ENCODE data around the gene CNTNAP2. TPM values are rescaled to one million over a fixed set of nuclear protein-coding genes. Genes with fewer than 3 reads are reported as not detected.

Gene CNTNAP2
- total and polyA plus RNA-seq, 8 donors = 0.94 to 42.5 (median 38.6) TPM

- intact Hi-C loops (cut with DNase I) = no loop called here
- Histone ChIP-seq H3K27me3 (no peaks in the 10 kb centered on the region), H3K4me3 (no peak overlapping the region), H3K36me3 (no peaks in the 10 kb centered on the region), H3K4me1 (no peaks in the 10 kb centered on the region), H3K9me3 (no peaks in the 10 kb centered on the region), H3K27ac (no peak overlapping the region)
- DNase-seq (no peak), ATAC-seq (no peak)
- TF ChIP-seq, protein P1, sequence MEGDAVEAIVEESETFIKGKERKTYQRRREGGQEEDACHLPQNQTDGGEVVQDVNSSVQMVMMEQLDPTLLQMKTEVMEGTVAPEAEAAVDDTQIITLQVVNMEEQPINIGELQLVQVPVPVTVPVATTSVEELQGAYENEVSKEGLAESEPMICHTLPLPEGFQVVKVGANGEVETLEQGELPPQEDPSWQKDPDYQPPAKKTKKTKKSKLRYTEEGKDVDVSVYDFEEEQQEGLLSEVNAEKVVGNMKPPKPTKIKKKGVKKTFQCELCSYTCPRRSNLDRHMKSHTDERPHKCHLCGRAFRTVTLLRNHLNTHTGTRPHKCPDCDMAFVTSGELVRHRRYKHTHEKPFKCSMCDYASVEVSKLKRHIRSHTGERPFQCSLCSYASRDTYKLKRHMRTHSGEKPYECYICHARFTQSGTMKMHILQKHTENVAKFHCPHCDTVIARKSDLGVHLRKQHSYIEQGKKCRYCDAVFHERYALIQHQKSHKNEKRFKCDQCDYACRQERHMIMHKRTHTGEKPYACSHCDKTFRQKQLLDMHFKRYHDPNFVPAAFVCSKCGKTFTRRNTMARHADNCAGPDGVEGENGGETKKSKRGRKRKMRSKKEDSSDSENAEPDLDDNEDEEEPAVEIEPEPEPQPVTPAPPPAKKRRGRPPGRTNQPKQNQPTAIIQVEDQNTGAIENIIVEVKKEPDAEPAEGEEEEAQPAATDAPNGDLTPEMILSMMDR (IDR thresholded peaks at IDR 0.05) = no peak
Observed at GRCh38 chr7:148045521-148045920, 1928.9 kb downstream of the CNTNAP2 start.

- H3K27ac ChIP-seq = no peak overlapping the region
- TF ChIP-seq, protein P1 (IDR thresholded peaks at IDR 0.05) = no peak
- H3K36me3 ChIP-seq = no peaks in the 10 kb centered on the region
- H3K9me3 ChIP-seq = no peaks in the 10 kb centered on the region
- H3K4me1 ChIP-seq = peaks cover 0 to 6% of the 10 kb centered on the region in 2 donors
- H3K27me3 ChIP-seq = no peaks in the 10 kb centered on the region
- DNase-seq = no peak
- H3K4me3 ChIP-seq = no peak overlapping the region
- intact Hi-C loops (cut with DNase I) = no loop called here
- ATAC-seq = no peak
Observed at GRCh38 chr7:148049068-148049467, 1932.5 kb downstream of the CNTNAP2 start.

- Histone ChIP-seq H3K36me3 (no peaks in the 10 kb centered on the region), H3K27ac (no peak overlapping the region), H3K4me1 (peaks cover 0 to 6% of the 10 kb centered on the region in 2 donors), H3K27me3 (no peaks in the 10 kb centered on the region), H3K9me3 (no peaks in the 10 kb centered on the region), H3K4me3 (no peak overlapping the region)
- DNase-seq (no peak), ATAC-seq (peak; percentile 56)
- TF ChIP-seq, protein P1 (IDR thresholded peaks at IDR 0.05) = no peak
- intact Hi-C loops (cut with DNase I) = no loop called here
Observed at GRCh38 chr7:148050492-148051158, 1934.0 kb downstream of the CNTNAP2 start.

DNA sequence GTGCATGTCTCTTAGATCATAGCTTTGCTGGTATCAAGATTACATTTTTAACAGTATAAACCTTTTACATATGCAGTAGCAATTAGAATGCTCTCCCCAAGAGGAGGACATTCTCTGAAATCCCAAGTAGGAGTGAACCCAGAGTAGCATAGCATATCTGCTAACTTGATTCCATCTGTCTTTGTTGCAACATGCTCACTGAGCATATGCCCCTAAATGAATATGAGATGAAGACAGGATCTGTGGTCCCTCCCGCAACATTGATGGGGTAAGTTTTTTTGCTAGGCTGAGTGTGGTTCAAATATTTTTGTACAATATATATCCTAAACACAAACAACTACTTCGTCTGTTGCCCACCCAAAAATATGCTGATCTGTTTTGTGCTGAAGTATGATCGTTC, 1939.8 kb downstream of the CNTNAP2 start:
- DNase-seq = no peak
- H3K36me3 ChIP-seq = no peaks in the 10 kb centered on the region
- intact Hi-C loops (cut with DNase I) = no loop called here
- H3K9me3 ChIP-seq = no peaks in the 10 kb centered on the region
- ATAC-seq = no peak
- no peaks in the 10 kb centered on the region for H3K27me3 ChIP-seq
- TF ChIP-seq, protein P1 (IDR thresholded peaks at IDR 0.05) = no peak
- peaks cover 0 to 3% of the 10 kb centered on the region in 2 donors for H3K4me1 ChIP-seq
- no peak overlapping the region for H3K27ac ChIP-seq
- H3K4me3 ChIP-seq = no peak overlapping the region

DNA sequence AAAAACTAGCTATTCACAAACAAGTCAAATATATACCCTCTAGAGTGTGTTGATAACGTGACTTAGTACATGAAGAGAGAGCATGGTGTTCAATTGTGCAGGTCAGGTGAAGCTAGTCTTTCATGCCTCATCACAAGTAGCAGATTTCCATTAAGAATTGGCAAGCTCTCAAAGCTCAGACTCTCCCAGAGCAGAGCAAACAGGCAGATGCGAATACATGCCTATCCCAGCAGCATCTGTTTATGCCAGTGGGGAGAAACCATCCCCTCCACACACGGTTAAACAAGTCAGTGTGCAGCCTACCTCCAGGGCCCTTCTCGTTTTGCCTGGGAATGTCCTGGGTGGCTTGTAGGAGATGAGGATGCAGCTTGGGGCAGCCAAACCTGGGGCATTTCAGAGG, 1941.5 kb downstream of the CNTNAP2 start:
- ATAC-seq (no peak), DNase-seq (no peak)
- H3K4me3 ChIP-seq = no peak overlapping the region
- no peaks in the 10 kb centered on the region for H3K27me3 ChIP-seq
- H3K36me3 ChIP-seq = no peaks in the 10 kb centered on the region
- TF ChIP-seq, protein P1 (IDR thresholded peaks at IDR 0.05) = no peak
- H3K9me3 ChIP-seq = no peaks in the 10 kb centered on the region
- no peaks in the 10 kb centered on the region for H3K4me1 ChIP-seq
- no peak overlapping the region for H3K27ac ChIP-seq
- intact Hi-C loops (cut with DNase I) = no loop called here

All from left lung (tissue), 10 donors.